Retina (tissue), 1 donor: ENCODE measurements around the gene PDE5A.
"Not testable (repeated sequence)": the region's sequence is repeated elsewhere in the genome, so short reads cannot be mapped to it uniquely, and the experiment has no call there.

Experiments
- DNase-seq: peaks from one replicate; pipeline ENCODE4 v3.0.0-alpha.2; 2016

Gene PDE5A

DNA sequence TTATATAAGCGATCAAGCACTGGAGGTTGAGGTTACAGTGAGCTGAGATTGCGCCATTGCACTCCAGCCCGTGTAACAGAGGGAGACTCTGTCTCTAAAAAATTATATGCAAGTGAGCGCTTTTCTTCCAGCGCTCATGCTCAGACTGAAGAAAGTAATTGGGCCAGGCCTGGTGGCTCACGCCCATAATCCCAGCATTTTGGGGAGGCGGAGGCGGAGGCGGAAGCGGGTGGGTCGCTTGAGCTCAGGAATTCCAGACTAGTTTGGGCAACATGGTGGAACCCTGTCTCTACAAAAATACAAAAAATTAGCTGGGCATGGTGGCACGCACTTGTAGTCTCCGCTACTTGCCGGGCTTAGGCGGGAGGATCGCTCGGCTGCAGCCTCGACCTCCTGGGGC is 172.9 kb downstream of the PDE5A start:
- DNase-seq, result peak; percentile 10

GRCh38 chr4:119454491-119455270 is 173.9 kb downstream of the PDE5A start:
- DNase-seq, result peak; percentile 100

GRCh38 chr4:119454151-119454490 is 174.5 kb downstream of the PDE5A start:
- DNase-seq, result not testable (repeated sequence)

- DNase-seq, result not testable (repeated sequence)
These were observed 175.3 kb downstream of the PDE5A start for GRCh38 chr4:119453286-119453685.

- not testable (repeated sequence) for DNase-seq
These were observed 178.8 kb downstream of the PDE5A start for GRCh38 chr4:119449851-119450250.
